H1 (cell line): ENCODE results near the gene VMP1. TPM values are rescaled to one million over a fixed set of nuclear protein-coding genes. Genes with fewer than 3 reads are reported as not detected.

Source experiments
- CTCF ChIA-PET: fragments of 300-600 bp; sonication (Branson Sonifier 250); formaldehyde crosslinking; loops from one replicate; lab custom pipeline; 2021; ENCODE audit not compliant: partially characterized antibody; lab: Charles Lee
- POLR2A ChIA-PET: fragments of 300-600 bp; sonication (Branson Sonifier 250); formaldehyde crosslinking; loops from one replicate; lab custom pipeline; 2021; ENCODE audit warnings: inconsistent platforms; ENCODE audit not compliant: partially characterized antibody; lab: Charles Lee
- DNase-seq, 2 experiments: peaks; one replicate each; pipeline versions ENCODE4 v3.0.0 to v3.0.0-alpha.2; 2010 to 2022; ENCODE audit warnings: low spot score in 2 of 2, low read depth in 1 of 2, mixed read lengths in 1 of 2
- FAIRE-seq: peaks from 2 replicates; lab custom pipeline; 2011; peaks lifted over from hg19 to GRCh38; lab: Jason Lieb, UNC
- H2AFZ ChIP-seq: 2 replicates; pipeline ENCODE4 v1.8.1; 2012; ENCODE audit warnings: low read length, inconsistent platforms
- H2AK5ac ChIP-seq: 2 replicates; pipeline ENCODE4 v1.6.1; 2013; ENCODE audit warnings: low read depth, low read length
- H2BK120ac ChIP-seq: replicated peaks from 2 replicates; pipeline ENCODE3; 2013; ENCODE audit warnings: low read depth, low read length, inconsistent platforms
- H2BK12ac ChIP-seq: 2 replicates; pipeline ENCODE4 v1.6.1; 2013; ENCODE audit warnings: low read depth, low read length
- H2BK15ac ChIP-seq: 2 replicates; pipeline ENCODE4 v1.6.1; 2013; ENCODE audit warnings: low read length
- H2BK20ac ChIP-seq: 2 replicates; pipeline ENCODE4 v1.6.1; 2013; ENCODE audit warnings: low read length
- H2BK5ac ChIP-seq: 2 replicates; pipeline ENCODE4 v1.6.1; 2013; ENCODE audit warnings: low read depth, low read length
- H3K14ac ChIP-seq: 2 replicates; pipeline ENCODE4 v1.6.1; 2013; ENCODE audit warnings: inconsistent platforms; ENCODE audit not compliant: insufficient read length
- H3K18ac ChIP-seq: 2 replicates; pipeline ENCODE4 v1.6.1; 2013; ENCODE audit warnings: low read length; ENCODE audit errors: extremely low read depth
- H3K23ac ChIP-seq: 2 replicates; pipeline ENCODE4 v1.6.1; 2013; ENCODE audit warnings: inconsistent platforms; ENCODE audit not compliant: insufficient read length
- H3K23me2 ChIP-seq: 2 replicates; pipeline ENCODE4 v1.6.1; 2013; ENCODE audit warnings: low read depth, low read length
- H3K27ac ChIP-seq: 2 replicates; pipeline ENCODE4 v1.6.1; 2011; ENCODE audit warnings: low read depth, low read length, inconsistent platforms
- H3K27me3 ChIP-seq, 4 experiments: replicated peaks in 1 of 4; 1 replicate in 1 of 4; 2 replicates in 3 of 4; pipeline versions ENCODE4 v1.6.1 to v1.8.1; 2011 to 2013; ENCODE audit warnings: low read length in 3 of 4, mild to moderate bottlenecking in 3 of 4, inconsistent platforms in 2 of 4, mixed read lengths in 2 of 4, moderate library complexity in 1 of 4; ENCODE audit not compliant: control insufficient read depth in 3 of 4, insufficient read depth in 3 of 4; ENCODE audit errors: extremely low read depth in 1 of 4
- H3K36me3 ChIP-seq, 4 experiments: 2 replicates each; pipeline versions ENCODE4 v1.6.1 to v1.8.1; 2011 to 2013; ENCODE audit warnings: mild to moderate bottlenecking in 4 of 4, low read length in 3 of 4, moderate library complexity in 2 of 4, control low read depth in 1 of 4, inconsistent platforms in 1 of 4; ENCODE audit not compliant: insufficient read depth in 4 of 4, control insufficient read depth in 2 of 4
- H3K4ac ChIP-seq: replicated peaks from 2 replicates; pipeline ENCODE3; 2013; ENCODE audit warnings: low read length, low read depth, mixed read lengths, inconsistent platforms; ENCODE audit not compliant: insufficient read length
- H3K4me1 ChIP-seq, 4 experiments: replicated peaks in 1 of 4; 1 replicate in 1 of 4; 2 replicates in 3 of 4; pipeline versions ENCODE4 v1.6.1 to v1.8.1; 2011 to 2013; ENCODE audit warnings: low read length in 3 of 4, inconsistent platforms in 2 of 4, mixed read lengths in 1 of 4; ENCODE audit not compliant: insufficient read depth in 4 of 4, control insufficient read depth in 3 of 4
- H3K4me2 ChIP-seq, 2 experiments: 2 replicates each; pipeline versions ENCODE4 v1.6.1 to v1.8.1; 2011 to 2013; ENCODE audit warnings: low read depth in 2 of 2, low read length in 2 of 2, control low read depth in 1 of 2, inconsistent platforms in 1 of 2, mild to moderate bottlenecking in 1 of 2; ENCODE audit not compliant: insufficient read depth in 1 of 2
- H3K4me3 ChIP-seq, 4 experiments: fragments of 200-600, 300-600 bp in 1 of 4; sonication (generic), shearing (Covaris generic), sonication (Bioruptor Twin) in 1 of 4; 2 replicates each; pipeline versions ENCODE4 v1.5.1 to v1.8.1; 2011 to 2016; ENCODE audit warnings: low read length in 4 of 4, low read depth in 3 of 4, control low read depth in 2 of 4, inconsistent platforms in 2 of 4, mild to moderate bottlenecking in 2 of 4, mixed read lengths in 1 of 4, moderate library complexity in 1 of 4; ENCODE audit not compliant: insufficient read depth in 2 of 4; ENCODE audit errors: extremely low read depth in 1 of 4
- H3K56ac ChIP-seq: replicated peaks from 2 replicates; pipeline ENCODE3; 2013; ENCODE audit warnings: low read depth, mild to moderate bottlenecking, mixed read lengths, low read length, inconsistent platforms; ENCODE audit not compliant: insufficient read length
- H3K79me1 ChIP-seq: 2 replicates; pipeline ENCODE4 v1.6.1; 2013; ENCODE audit warnings: low read depth, low read length, control low read depth
- H3K79me2 ChIP-seq, 2 experiments: 2 replicates each; pipeline versions ENCODE4 v1.6.1 to v1.8.1; 2012 to 2013; ENCODE audit warnings: low read length in 2 of 2, mild to moderate bottlenecking in 2 of 2, inconsistent platforms in 1 of 2; ENCODE audit not compliant: insufficient read depth in 2 of 2, control insufficient read depth in 1 of 2
- H3K9ac ChIP-seq, 4 experiments: replicated peaks in 1 of 4; 1 replicate in 1 of 4; 2 replicates in 3 of 4; pipeline versions ENCODE4 v1.6.1 to v1.8.1; 2011 to 2013; ENCODE audit warnings: low read depth in 3 of 4, low read length in 3 of 4, control low read depth in 2 of 4, mild to moderate bottlenecking in 2 of 4, moderate library complexity in 2 of 4, inconsistent platforms in 1 of 4; ENCODE audit errors: extremely low read depth in 1 of 4
- H3K9me3 ChIP-seq, 2 experiments: 2 replicates each; pipeline versions ENCODE4 v1.6.1 to v1.8.1; 2012 to 2013; ENCODE audit warnings: mild to moderate bottlenecking in 2 of 2, moderate library complexity in 2 of 2, control low read depth in 1 of 2, inconsistent platforms in 1 of 2, low read depth in 1 of 2, low read length in 1 of 2, mixed read lengths in 1 of 2; ENCODE audit not compliant: insufficient read depth in 2 of 2
- H4K20me1 ChIP-seq, 2 experiments: replicated peaks in 1 of 2; 2 replicates each; pipeline versions ENCODE3 to v1.8.1; 2011 to 2013; ENCODE audit warnings: inconsistent platforms in 2 of 2, low read length in 2 of 2, mild to moderate bottlenecking in 1 of 2; ENCODE audit not compliant: insufficient read depth in 2 of 2, control insufficient read depth in 1 of 2
- H4K5ac ChIP-seq: 2 replicates; pipeline ENCODE4 v1.6.1; 2013; ENCODE audit warnings: low read length, low read depth, mixed read lengths, inconsistent platforms; ENCODE audit not compliant: insufficient read length
- H4K8ac ChIP-seq: 2 replicates; pipeline ENCODE4 v1.8.0; 2013; ENCODE audit warnings: mild to moderate bottlenecking, moderate library complexity, low read length, inconsistent platforms; ENCODE audit not compliant: insufficient read depth; ENCODE audit errors: extremely low read depth
- H4K91ac ChIP-seq: replicated peaks from 2 replicates; pipeline ENCODE3; 2013; ENCODE audit warnings: low read length, mixed read lengths, inconsistent platforms; ENCODE audit not compliant: insufficient read length
- CREB1 ChIP-seq: IDR thresholded peaks from 2 replicates; pipeline ENCODE4 v1.6.1; 2012; ENCODE audit warnings: inconsistent platforms
- CTBP2 ChIP-seq: IDR thresholded peaks from 2 replicates; pipeline ENCODE4 v1.7.0; 2011; ENCODE audit warnings: borderline replicate concordance, mild to moderate bottlenecking, moderate library complexity, mixed read lengths, low read length; ENCODE audit not compliant: insufficient read depth, insufficient read length
- JUND ChIP-seq: IDR thresholded peaks from 2 replicates; pipeline ENCODE4 v1.6.1; 2011; ENCODE audit warnings: mild to moderate bottlenecking, improper control_type of control experiment, low read length
- MAFK ChIP-seq: IDR thresholded peaks from 2 replicates; pipeline ENCODE4 v1.6.1; 2012; ENCODE audit warnings: low read depth, mild to moderate bottlenecking, improper control_type of control experiment, low read length
- SAP30 ChIP-seq: fragments of 300-600 bp; sonication (generic); IDR thresholded peaks from 2 replicates; pipeline ENCODE4 v1.7.1; 2012; ENCODE audit warnings: low read length, moderate library complexity, mild to moderate bottlenecking, inconsistent platforms; ENCODE audit not compliant: insufficient read depth, insufficient replicate concordance
- TBP ChIP-seq: IDR thresholded peaks from 2 replicates; pipeline ENCODE4 v1.6.1; 2011; ENCODE audit warnings: low read depth, low read length, improper control_type of control experiment
- WGBS, 2 experiments: shearing (Covaris generic) in 1 of 2; methylation state at CpG; one replicate each; pipeline versions ENCODE4 v1.1.6 to v1.1.7; 2013 to 2015; ENCODE audit warnings: low lambda C conversion rate in 2 of 2, mixed read lengths in 2 of 2, inconsistent platforms in 1 of 2, low coverage in 1 of 2, missing lambda C conversion rate in 1 of 2; ENCODE audit not compliant: insufficient replicate concordance in 2 of 2, insufficient coverage in 1 of 2, insufficient read length in 1 of 2; ENCODE audit errors: extremely low coverage in 1 of 2, missing lambda C conversion rate in 1 of 2; 5-methylcytosine and 5-hydroxymethylcytosine counted together
- polyA plus RNA-seq, 7 experiments: library from polyadenylated mRNA; depleted of rRNA in 3 of 7; stranded (reverse) in 5 of 7; unstranded in 2 of 7; fragments of >200 nt in 5 of 7; fragments of 200-250 nt in 2 of 7; gene quantifications; 1 replicate in 5 of 7; 2 replicates in 1 of 7; 4 replicates in 1 of 7; pipeline versions ENCODE4 v1.2.1 to v1.2.3, GENCODE V29; 2011 to 2013; ENCODE audit warnings: missing spikeins in 2 of 7, mixed read lengths in 2 of 7
- total RNA-seq: library from RNA; stranded (reverse); fragmentation: NEBNext Ultra II Directional; extraction: Animal tissue kit (Norgen Biotek cat#: 25700); gene quantifications from 2 replicates; pipeline ENCODE4 v1.2.1, GENCODE V29; 2021

The VMP1 gene
- total and polyA plus RNA-seq, 2 of the 8 experiments (the other 6 are each of a cell fraction or from before 2014, with no cell fraction given) = 45.0 to 92.7 TPM

GRCh38 chr17:59786536-59787319 is 79.3 kb downstream of the VMP1 start:
- Histone ChIP-seq H3K9me3 (no peaks in the 10 kb centered on the region), H3K56ac (no peak overlapping the region), H3K4me1 (peaks cover 2 to 13% (median 11%) of the 10 kb centered on the region in 4 experiments; a peak in 4 of 7 replicates), H3K36me3 (no peaks in the 10 kb centered on the region), H2AK5ac (no peak overlapping the region), H2BK15ac (no peak overlapping the region), H3K27me3 (no peaks in the 10 kb centered on the region), H4K5ac (no peak overlapping the region), H3K23ac (no peak overlapping the region), H3K23me2 (no peaks in the 10 kb centered on the region), H3K18ac (no peak overlapping the region), H3K27ac (no peak overlapping the region; the same call in 1 of the 2 replicates), H2BK20ac (no peak overlapping the region), H2AFZ (no peak overlapping the region), H3K14ac (no peak overlapping the region), H3K4me2 (no peak overlapping the region; a peak in 1 of 4 replicates), H3K79me2 (no peaks in the 10 kb centered on the region), H3K4ac (no peak overlapping the region), H4K20me1 (no peaks in the 10 kb centered on the region), H3K79me1 (no peaks in the 10 kb centered on the region), H2BK5ac (peak overlapping the region; percentile 66), H4K8ac (no peak overlapping the region), H4K91ac (no peak overlapping the region), H3K4me3 (no peak overlapping the region), H2BK120ac (no peak overlapping the region), H2BK12ac (peak overlapping the region; percentile 40; the same call in 1 of the 2 replicates), H3K9ac (no peak overlapping the region)
- CTCF ChIA-PET = no interaction called here
- POLR2A ChIA-PET = interaction anchor here (1.2 to 2.5 kb wide), 2 partner anchors 51 to 54 kb away, joined by 6 to 10 read pairs; no protein-coding TSS in a partner anchor
- WGBS, 2 experiments = 74 to 100% methylated on average over 1 to 8 of the region's 8 CpGs
- no peak for FAIRE-seq
- TF ChIP-seq CREB1 = no peak
- no peak for TF ChIP-seq SAP30
- peak; percentile 75; the same call in 1 of the 2 replicates for TF ChIP-seq JUND
- no peak for TF ChIP-seq CTBP2
- no peak for TF ChIP-seq TBP
- TF ChIP-seq MAFK = no peak
- peak in 1 of 2 experiments; percentile 29 for DNase-seq
